Non-pigmented ciliary epithelial cell (primary cell): ENCODE results near the gene NAA60.
A peak's percentile ranks its signal among the peaks of the same experiment; 100 is the strongest.
"Not testable (repeated sequence)": the region's sequence is repeated elsewhere in the genome, so short reads cannot be mapped to it uniquely, and the experiment has no call there.

Experiments used
- DNase-seq: peaks from one replicate; pipeline ENCODE4 v3.0.0-alpha.2; 2010; ENCODE audit warnings: low read depth

The NAA60 gene

DNA sequence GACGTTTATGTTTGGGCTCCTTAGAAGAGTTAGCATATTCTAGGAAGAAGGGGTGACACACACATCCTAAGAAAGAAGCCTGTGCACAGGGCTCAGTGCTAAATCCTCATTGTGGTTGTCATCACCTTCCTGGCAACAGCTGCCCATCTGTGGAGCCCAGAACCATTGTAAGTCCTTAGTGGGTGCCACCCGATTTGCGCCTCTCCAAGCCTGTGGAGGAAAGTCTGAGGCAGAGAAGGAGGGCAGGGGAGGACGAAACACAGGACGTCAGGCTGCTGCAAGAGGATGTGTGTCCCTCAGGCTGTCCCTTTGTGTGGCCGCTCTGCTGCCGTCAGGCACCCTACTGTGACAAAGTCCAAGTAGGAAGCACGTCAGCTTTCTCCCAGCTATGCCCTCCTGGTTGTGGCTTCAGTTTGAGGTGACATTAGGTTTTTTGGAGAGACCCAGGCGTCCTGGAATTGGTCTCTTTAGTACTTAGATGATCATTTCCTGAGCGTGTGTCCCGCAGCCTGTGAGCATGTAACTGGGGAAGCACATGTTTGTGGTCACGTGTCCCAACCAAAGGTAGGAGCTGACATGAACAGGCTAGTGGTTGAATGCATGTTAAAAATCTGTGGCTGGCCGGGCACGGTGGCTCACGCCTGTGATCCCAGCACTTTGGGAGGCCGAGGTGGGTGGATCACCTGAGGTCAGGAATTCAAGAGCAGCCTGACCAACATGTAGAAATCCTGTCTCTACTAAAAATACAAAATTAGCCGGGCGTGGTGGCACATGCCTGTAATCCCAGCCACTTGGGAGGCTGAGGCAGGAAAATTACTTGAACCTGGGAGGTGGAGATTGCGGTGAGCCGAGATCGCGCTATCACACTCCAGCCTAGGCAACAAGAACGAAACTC is 68.1 kb downstream of the NAA60 start:
- no peak for DNase-seq

GRCh38 chr16:3513892-3514583 is 70.6 kb downstream of the NAA60 start:
- no peak for DNase-seq

DNA sequence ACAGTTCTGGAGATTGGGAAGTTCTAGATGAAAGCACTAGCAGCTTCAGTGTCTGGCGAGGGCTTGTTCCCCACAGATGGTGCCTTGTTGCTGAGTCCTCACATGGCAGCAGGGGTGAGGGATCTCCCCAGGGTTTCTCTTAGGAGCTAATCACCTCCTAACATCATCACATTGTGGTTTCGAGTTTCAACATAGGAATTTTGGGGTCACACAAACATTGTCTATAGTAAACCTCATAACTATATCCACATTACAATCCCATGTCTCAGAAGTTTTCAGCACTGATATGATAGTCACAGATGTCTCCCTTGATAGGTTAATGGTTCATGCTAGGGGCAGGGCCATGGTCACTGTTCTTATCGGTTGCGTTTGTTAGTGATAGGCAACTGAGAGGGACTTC is 71.1 kb downstream of the NAA60 start:
- DNase-seq = peak; percentile 60

GRCh38 chr16:3515897-3516296 is 72.4 kb downstream of the NAA60 start:
- no peak for DNase-seq

GRCh38 chr16:3518292-3518985 is 75.0 kb downstream of the NAA60 start:
- DNase-seq = no peak

DNA sequence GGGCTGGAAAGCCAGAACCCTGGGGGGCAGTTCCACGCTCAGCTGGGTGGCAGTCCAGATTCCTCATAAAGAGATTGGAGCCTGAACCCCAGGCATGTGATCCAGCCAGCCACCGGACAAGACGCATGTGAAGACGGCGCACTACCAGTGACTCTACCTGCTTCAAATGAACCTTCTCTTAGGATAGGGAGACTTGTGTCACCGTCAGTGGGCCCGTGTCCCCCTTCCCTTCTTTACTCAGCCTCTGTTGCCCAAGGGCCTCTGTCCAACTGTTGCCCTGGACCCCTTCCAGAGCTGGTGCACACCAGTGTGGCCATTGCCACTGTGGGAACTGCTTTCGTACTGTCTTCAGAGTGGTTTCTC is 75.5 kb downstream of the NAA60 start:
- DNase-seq = no peak

GRCh38 chr16:3519581-3519980 is 76.1 kb downstream of the NAA60 start:
- DNase-seq = no peak

GRCh38 chr16:3520413-3520812 is 76.9 kb downstream of the NAA60 start:
- DNase-seq = no peak

DNA sequence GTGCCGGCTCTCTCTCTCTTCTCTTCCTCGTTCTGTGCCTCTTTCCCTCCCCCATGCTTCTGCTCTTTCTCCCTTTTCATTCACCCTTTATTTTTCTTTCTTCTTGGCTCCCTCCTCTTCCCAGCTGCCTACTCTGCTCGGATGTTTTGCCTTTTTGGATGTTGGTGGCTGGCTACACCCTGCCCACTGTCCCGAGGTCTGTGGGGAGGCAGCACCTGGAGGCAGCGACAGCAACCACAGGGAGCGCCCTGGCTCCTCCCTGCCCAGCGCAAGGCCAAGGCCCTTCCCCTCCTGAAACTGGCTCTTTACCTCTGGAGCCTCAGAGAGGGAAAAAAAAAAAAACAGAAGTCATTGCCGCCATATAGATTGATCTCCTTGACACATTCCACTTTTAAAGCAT is 77.4 kb downstream of the NAA60 start:
- no peak for DNase-seq

- no peak for DNase-seq
Observed at GRCh38 chr16:3523281-3523680, 79.8 kb downstream of the NAA60 start.

DNA sequence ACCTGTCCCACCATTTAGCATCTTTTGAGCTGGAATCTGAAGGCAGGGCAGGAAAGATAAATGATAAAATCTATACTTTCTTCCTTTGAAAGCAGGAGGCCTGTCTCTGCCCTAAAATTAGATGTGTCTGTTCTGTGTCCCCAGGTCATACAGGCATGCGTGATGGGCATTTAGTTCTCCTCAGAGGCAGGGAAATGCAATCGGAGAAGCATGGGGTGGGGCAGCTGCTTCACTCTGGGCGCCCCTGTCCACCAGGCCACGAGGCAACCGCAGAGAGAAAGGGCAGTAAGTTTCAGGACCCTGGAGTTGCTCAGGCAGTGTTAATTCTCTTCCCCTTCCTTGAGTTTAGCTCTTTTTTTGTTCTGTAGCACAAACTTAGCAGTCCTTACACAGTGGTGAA is 82.5 kb downstream of the NAA60 start:
- no peak for DNase-seq

DNA sequence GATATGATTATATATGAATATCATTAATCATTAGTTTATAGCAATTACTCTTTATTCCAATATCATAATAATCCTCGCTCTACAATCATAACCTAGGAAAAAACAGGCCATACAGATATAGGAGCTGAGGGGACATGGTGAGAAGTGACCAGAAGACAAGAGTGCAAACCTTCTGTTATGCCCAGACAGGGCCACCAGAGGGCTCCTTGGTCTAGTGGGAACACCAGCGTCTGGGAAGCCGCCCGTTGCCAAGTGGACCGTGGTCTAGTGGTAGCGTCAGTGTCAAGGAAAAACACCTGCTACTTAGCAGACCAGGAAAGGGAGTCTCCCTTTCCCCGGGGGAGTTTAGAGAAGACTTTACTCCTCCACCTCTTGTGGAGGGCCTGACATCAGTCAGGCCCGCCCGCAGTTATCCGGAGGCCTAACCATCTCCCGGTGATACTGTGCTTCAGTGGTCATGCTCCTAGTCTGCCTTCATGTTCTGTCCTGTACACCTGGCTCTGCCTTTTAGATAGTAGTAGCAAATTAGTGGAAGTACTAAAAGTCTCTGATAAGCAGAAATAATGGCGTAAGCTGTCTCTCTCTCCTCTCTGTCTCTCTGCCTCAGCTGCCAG is 83.8 kb downstream of the NAA60 start:
- DNase-seq = not testable (repeated sequence)

- DNase-seq = no peak
Observed at GRCh38 chr16:3528406-3528805, 84.9 kb downstream of the NAA60 start.

DNA sequence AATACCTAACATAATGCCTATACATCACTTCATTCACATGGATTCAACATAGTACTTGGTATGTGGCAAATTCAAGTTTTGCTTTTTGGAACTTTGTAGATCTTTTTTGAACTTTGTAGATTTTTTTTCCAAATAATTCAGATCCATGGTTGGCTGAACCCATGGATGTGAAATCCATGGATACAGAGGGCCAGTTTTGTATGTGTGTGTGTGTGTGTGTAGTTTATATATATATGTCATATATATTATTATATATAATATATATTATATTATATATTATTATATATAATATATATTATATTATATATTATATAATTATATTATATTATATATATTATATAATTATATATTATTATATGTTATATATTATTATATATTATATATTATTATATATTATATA is 85.7 kb downstream of the NAA60 start:
- no peak for DNase-seq

DNA sequence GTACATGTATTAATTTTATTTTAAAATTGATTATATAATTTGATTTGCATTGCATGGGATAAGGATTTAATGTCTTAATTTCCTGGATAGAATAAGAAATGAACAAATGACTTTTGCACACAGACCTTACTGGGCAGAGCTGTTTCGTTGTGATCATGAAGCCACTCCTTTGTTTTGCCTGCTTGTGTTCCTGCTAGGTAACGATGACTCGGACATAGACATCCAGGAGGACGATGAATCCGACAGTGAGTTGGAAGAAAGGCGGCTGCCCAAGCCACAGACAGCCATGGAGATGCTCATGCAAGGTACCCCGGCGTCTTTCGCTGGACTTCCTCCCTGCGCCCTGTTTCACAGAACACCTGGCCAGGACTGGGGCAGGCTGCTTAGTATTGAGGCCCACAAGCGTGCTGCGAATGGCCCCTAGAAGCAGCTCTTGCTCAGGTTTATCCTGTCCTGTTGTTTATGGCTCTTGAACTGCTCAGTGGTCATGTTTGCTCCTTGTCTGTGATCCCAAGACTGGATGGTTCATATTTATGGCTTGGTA is 87.0 kb downstream of the NAA60 start:
- DNase-seq = no peak

DNA sequence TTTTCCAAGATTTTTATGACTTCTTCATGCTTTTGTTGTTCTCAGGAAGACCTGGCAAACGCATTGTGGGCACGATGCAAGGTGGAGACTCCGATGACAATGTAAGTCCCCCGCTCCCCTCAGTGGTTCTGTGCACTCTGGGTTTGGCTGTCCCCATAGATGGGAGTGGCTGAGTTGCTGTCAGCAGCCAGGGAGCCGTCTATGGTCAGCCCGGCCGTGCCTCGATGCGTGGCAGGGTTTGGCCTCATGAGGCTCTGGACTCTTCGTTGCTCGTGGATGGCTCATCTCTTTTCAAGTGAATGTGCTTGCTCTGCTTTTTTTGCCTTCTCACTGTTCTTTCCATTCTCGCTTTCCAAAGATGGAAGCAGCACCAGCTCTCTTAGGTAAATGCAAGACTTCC is 89.3 kb downstream of the NAA60 start:
- DNase-seq = no peak

DNA sequence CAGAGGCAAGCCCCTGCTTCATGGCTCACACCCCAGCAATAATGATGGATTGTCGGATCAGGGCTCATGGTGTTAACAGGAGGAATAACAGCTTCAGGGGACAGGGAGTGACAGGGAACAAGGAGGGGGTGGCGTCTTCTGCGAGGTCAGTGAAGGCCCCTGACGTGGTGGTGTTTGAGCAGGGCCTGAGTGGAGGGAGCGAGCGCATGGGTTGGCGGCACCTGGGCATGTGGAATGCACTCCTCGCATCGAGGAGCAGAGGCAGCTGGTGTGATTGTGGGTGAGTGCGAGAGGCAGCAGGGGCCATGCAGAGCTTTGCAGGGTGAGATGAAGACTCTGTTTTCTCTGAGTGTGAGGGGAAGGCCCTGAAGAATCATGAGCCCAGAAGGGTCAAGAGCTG is 90.6 kb downstream of the NAA60 start:
- DNase-seq = no peak

- peak; percentile 68 for DNase-seq
Observed at GRCh38 chr16:3536271-3536731, 92.8 kb downstream of the NAA60 start.
